Mucosa of stomach (tissue), 1 donor: ENCODE measurements around the gene MTURN.

ENCODE experiments used
- H3K27me3 ChIP-seq: one replicate; pipeline ENCODE4 v1.7.0; 2013; ENCODE audit warnings: mild to moderate bottlenecking, low read length; ENCODE audit not compliant: control insufficient read depth, insufficient read depth
- H3K36me3 ChIP-seq: one replicate; pipeline ENCODE4 v1.7.0; 2013; ENCODE audit warnings: low read length; ENCODE audit not compliant: control insufficient read depth, insufficient read depth
- H3K4me1 ChIP-seq: one replicate; pipeline ENCODE4 v1.7.0; 2013; ENCODE audit warnings: mild to moderate bottlenecking, low read length; ENCODE audit not compliant: control insufficient read depth, insufficient read depth
- H3K4me3 ChIP-seq: one replicate; pipeline ENCODE4 v1.7.0; 2013; ENCODE audit warnings: low read length
- H3K9ac ChIP-seq: one replicate; pipeline ENCODE4 v1.7.0; 2013; ENCODE audit warnings: mild to moderate bottlenecking, low read length, moderate library complexity
- H3K9me3 ChIP-seq: one replicate; pipeline ENCODE4 v1.7.0; 2013; ENCODE audit warnings: mild to moderate bottlenecking, low read length, moderate library complexity; ENCODE audit not compliant: control insufficient read depth
- donor health status: Pancreatic carcinoma.

Gene MTURN

DNA sequence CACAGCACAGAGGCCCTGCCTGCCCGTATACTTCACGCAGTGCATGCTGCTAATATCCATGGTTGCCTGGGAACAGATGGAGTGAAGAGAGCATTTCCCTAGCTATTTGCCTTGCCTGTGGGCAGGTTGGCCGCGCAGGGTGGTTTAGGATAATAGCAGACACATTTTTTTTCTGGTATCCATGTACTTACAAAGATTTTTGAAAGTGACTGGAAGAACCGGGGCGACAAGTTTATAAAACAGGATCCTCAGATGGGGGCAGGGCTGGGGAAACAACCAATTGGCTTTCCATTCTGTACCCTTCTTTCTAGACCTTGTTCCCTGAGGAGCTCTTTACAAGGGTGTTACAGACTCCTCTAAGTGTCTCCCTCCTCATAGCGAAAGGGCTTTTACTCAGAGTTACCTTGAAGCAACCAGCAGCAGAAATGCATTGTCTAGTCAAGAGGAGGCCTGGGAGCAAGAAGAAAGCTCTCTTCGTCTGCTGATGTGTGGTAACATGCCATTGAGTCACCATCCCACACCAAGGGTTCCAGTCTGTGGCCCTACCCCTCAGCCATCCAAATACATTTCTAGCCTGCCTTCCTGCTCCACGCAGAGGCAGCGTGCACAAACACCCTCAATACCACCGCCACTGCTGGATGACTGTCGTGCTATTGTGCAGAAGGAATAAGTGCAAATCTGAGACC, 31.5 kb downstream of the MTURN start:
- Histone ChIP-seq H3K27me3 (no peaks in the 10 kb centered on the region), H3K36me3 (no peaks in the 10 kb centered on the region), H3K4me3 (no peak overlapping the region), H3K4me1 (peaks cover 15% of the 10 kb centered on the region), H3K9ac (no peak overlapping the region), H3K9me3 (no peaks in the 10 kb centered on the region)

DNA sequence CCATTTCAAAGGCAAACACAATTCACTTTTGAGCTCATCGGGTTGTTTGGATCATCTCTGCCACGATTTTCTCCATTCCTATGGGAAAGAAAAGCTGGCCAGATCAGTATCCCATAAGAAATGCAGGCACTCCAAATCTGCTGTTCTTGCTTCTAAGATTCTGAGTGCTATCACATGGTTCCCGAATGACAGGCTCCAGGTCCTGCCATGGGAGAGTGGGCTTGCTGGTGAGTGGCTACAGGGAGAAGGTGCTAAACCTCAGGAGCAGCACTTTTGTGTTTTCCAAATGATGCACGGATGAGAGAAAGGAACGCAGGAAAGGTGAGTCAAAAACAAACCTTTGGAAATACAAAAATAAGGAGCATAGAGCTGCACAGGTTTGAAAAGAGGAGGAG, 32.1 kb downstream of the MTURN start:
- Histone ChIP-seq H3K27me3 (no peaks in the 10 kb centered on the region), H3K4me3 (no peak overlapping the region), H3K9ac (no peak overlapping the region), H3K9me3 (no peaks in the 10 kb centered on the region), H3K4me1 (peaks cover 20% of the 10 kb centered on the region), H3K36me3 (no peaks in the 10 kb centered on the region)

DNA sequence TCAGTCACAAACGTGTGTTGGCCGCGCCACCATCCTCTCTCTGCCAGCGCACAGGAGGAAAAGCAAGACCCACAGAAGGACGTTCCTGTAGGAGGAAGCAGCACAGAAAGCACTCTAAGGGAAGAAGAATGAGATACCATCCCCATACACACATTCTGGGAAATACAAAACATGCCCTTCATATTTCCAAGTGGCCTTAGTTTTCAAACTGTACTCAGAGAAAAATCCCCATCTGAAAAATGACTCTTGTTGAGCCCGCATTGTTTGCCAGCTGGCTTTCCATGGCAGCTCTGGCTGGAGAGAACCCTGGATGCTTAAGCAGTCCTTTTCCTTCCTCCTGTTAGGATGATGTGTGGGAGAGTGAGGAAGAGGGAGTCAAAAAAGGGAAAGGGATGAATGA, 33.1 kb downstream of the MTURN start:
- no peak overlapping the region for H3K4me3 ChIP-seq
- H3K4me1 ChIP-seq: peaks cover 30% of the 10 kb centered on the region
- no peaks in the 10 kb centered on the region for H3K9me3 ChIP-seq
- no peaks in the 10 kb centered on the region for H3K36me3 ChIP-seq
- H3K9ac ChIP-seq: no peak overlapping the region
- H3K27me3 ChIP-seq: no peaks in the 10 kb centered on the region

DNA sequence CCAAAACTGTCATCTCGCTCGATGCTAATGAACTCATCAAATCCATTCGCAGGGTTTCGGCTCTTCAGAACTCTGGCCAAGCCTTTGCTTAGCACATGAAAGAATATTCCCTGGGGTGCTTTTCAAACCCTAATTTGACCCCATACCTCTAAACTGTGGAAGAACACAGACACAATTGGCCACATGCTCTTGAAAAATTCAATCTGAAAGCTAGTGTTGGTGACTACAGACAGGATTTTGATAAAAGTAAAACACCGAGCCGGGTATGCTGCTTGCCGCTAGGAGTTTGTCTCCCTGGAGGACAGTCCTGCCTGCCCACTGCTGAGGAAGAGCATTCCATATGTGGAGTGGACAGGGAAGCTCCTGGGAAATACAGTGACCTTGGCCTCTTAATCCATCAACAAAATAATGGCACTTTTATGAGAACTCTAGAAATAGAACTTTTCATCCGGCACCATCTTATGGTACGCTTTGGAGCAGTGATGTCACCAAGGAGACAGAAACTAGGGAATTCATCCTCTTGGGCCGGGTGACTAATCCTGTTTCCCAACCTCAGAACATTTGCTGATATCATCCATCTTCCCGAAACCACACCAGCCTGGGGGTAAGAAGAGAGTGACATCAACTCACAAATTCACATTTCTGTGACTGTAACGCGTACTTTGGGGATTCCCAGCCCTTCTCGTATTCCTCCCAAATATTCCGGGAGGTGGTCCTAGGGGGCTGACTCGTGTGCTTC, 34.2 kb downstream of the MTURN start:
- Histone ChIP-seq H3K9me3 (no peaks in the 10 kb centered on the region), H3K9ac (no peak overlapping the region), H3K27me3 (no peaks in the 10 kb centered on the region), H3K4me1 (peaks cover 41% of the 10 kb centered on the region), H3K36me3 (no peaks in the 10 kb centered on the region), H3K4me3 (no peak overlapping the region)

DNA sequence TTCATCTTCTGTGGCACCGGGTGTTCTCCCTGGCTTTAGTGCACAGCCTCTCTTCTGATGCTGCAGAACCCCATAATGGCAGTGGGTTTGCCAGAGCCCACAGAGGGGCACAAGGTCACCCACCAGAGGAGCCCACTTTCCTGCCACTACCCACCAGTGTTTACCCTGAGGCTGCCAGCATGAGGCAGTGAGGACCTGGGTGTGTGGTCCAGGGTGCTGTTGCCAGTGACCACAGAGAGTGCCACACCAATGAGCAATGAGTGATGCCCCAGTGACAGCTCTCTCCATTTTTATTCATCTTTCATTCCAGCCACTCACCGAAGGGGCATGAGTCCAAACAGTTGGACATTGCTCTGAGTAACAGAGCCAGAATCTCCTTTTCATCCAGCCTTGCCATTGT, 34.8 kb downstream of the MTURN start:
- no peaks in the 10 kb centered on the region for H3K36me3 ChIP-seq
- H3K4me3 ChIP-seq: no peak overlapping the region
- no peak overlapping the region for H3K9ac ChIP-seq
- H3K27me3 ChIP-seq: no peaks in the 10 kb centered on the region
- H3K4me1 ChIP-seq: peaks cover 42% of the 10 kb centered on the region
- H3K9me3 ChIP-seq: no peaks in the 10 kb centered on the region

DNA sequence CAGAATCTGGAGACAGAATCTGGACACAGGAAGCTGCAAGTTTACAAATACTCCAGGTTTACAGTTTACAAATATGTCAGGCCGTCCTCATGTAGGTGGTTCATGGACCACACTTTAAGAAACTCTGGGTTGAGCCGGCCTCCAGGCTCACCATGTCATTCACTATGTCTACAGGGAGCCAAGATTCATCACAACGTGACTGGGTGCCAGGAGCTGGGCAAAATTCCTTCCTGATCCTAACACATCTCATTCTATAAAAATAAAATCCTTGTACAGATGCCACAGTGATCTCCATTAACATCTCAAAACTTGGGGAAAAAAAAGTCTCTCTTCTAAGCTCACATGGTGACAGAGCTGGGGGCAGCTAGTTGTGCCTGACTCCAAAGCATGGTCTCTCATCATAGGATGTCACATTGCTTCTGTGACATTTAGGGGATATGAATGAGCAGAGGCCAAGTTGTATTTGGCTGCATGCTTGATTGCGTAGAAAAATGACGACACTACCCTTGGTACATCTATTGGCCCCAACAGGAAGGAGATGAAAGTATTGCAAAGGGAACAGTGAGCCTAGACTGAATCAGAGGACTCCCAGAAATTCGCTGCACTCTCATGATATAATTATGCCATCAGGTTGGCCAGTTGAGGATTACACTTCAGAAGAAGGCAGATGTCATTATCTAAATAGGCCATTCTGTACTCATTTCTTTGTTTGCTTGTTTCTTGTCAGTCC, 35.9 kb downstream of the MTURN start:
- H3K36me3 ChIP-seq: no peaks in the 10 kb centered on the region
- H3K9me3 ChIP-seq: no peaks in the 10 kb centered on the region
- H3K4me3 ChIP-seq: no peak overlapping the region
- no peaks in the 10 kb centered on the region for H3K27me3 ChIP-seq
- no peak overlapping the region for H3K9ac ChIP-seq
- peaks cover 34% of the 10 kb centered on the region for H3K4me1 ChIP-seq

DNA sequence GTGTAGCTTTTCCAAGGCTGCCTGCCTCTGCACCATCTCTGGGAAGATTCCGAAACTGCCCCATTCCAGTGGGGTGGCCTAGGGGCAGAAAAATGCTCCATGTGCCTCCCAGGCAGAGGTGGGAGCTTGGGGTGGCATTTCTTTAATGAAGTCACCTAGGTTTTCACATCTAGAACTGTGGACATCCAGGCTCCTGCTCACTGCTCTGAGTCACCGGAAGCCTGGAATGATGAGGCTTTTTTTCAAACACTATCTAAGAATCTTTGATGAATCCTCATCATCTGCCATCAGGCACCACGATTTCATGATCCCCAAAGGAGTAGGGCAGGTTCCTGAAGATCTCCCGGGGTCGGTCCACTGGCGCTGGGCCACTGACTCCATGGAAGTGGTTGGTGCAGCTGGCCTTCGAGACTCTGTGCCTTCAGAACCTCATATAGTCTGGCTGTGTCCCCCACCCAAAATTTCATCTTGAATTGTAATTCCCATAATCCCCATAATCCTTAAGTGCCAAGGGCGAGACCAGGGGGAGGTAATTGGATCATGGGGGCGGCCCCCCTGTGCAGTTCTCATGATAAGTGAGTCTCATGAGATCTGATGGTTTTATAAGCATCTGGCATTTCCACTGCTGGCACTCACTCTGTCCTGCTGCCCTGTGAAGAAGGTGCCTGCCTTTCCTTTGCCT, 37.1 kb downstream of the MTURN start:
- no peaks in the 10 kb centered on the region for H3K9me3 ChIP-seq
- H3K36me3 ChIP-seq: no peaks in the 10 kb centered on the region
- peaks cover 41% of the 10 kb centered on the region for H3K4me1 ChIP-seq
- H3K9ac ChIP-seq: no peak overlapping the region
- H3K27me3 ChIP-seq: no peaks in the 10 kb centered on the region
- no peak overlapping the region for H3K4me3 ChIP-seq

DNA sequence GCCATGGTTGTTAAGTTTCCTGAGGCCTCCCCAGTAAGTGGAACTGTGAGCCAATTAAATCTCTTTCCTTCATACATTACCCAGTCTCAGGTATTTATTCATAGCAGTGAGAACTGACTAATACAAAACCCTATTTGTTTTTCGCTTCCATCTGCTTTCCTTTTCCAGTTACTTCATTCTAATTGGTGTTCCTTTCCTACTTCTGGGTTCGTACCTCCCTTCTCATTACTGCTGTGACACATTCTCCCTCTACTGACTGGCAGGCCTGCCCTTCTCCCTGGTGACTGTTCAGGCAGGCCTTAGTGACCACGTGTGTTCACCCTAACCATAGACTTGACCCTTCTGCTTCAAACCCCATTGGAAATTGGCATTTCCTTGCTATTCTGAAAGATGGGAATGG, 37.7 kb downstream of the MTURN start:
- peaks cover 46% of the 10 kb centered on the region for H3K4me1 ChIP-seq
- no peaks in the 10 kb centered on the region for H3K36me3 ChIP-seq
- no peaks in the 10 kb centered on the region for H3K27me3 ChIP-seq
- no peaks in the 10 kb centered on the region for H3K9me3 ChIP-seq
- no peak overlapping the region for H3K9ac ChIP-seq
- H3K4me3 ChIP-seq: no peak overlapping the region

DNA sequence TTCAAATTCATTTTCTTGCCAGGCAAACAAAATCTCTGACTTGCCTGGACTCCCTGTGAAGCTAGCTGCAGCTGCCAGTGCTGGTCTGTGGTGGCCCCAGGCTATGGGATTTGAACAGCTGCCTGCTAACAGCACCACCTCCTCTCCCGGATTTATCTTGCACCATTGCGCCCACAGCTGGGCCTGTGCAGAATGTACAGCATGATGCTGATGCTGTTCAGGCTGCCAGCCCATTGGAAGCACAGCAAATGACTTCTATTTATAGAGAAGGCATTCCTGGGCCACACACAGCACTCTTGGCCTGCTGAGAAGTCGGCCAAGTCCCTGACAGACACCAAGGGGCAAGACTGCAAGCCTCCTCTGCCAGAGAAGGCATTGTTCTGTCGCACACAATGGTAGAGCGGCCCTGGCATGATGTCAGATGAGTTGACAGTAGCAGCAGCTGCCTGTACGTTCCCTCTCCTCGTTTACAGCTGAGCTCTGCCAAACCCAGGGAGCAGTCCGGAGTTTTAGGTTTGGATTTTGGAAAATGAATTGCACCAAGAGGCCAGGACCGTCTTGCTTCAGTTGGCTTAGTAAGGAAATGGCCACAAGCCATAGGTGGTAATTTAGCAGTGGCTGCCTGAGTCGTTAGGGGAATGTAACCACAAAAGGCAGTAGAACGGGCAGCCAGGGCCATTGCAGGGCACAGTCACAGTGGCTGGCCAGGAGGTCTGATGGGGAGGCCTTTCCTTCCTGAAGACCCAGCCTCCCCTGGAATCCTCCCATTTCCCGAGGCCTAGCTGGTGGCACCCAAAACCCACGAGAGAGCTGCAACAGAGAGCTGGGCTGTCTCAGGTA, 38.5 kb downstream of the MTURN start:
- no peaks in the 10 kb centered on the region for H3K27me3 ChIP-seq
- no peaks in the 10 kb centered on the region for H3K36me3 ChIP-seq
- H3K9me3 ChIP-seq: no peaks in the 10 kb centered on the region
- no peak overlapping the region for H3K4me3 ChIP-seq
- H3K9ac ChIP-seq: no peak overlapping the region
- peaks cover 46% of the 10 kb centered on the region for H3K4me1 ChIP-seq

DNA sequence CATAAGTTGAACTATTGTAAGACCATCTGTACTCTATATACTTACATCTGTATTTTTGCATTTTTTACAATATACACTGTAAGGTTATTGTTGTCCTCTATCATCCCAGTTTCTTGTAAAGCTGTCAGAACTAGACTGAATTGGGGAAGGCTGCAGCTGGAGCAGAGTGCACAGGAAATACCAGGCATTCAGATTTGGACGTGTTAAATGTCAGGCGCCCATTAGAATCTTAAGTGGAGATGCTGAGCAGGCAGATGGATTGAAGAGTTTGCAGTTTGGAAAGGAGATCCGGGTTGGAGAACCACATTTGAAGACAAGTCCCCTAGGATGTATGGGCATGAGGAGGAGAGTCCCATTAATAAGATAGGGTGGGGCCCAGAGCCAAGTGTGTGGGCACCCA, 40.4 kb downstream of the MTURN start:
- H3K27me3 ChIP-seq: no peaks in the 10 kb centered on the region
- H3K9ac ChIP-seq: no peak overlapping the region
- H3K9me3 ChIP-seq: no peaks in the 10 kb centered on the region
- no peaks in the 10 kb centered on the region for H3K36me3 ChIP-seq
- peaks cover 57% of the 10 kb centered on the region for H3K4me1 ChIP-seq
- H3K4me3 ChIP-seq: no peak overlapping the region

DNA sequence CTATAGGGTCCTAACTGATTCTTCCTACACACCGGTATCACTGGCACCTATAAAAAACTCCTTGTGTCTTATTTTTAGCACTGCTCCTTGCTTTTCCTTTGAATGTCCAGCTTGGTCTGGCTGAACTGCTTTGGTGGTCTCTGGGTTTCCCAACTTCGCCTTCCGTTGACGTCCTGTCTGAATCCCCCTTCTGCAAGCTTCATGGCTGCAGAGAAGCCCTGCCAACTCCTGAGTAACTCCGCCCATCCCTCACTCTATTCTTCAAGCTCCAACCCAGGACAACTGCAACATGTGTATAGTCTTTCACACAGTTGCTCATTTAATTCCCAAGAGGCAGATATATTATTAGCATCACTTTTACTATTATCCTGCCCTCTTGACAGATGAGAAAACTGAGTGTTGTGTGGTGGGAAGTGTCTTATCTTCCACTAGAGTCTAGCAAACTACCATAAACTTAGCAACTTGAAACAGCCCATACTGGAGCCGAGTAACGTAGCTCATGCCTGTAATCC, 40.9 kb downstream of the MTURN start:
- Histone ChIP-seq H3K27me3 (no peaks in the 10 kb centered on the region), H3K9me3 (no peaks in the 10 kb centered on the region), H3K9ac (no peak overlapping the region), H3K36me3 (no peaks in the 10 kb centered on the region), H3K4me1 (peaks cover 57% of the 10 kb centered on the region), H3K4me3 (no peak overlapping the region)
